Naive B cell (primary cell): Measurements from ENCODE around the gene DPYD. TPM values are rescaled to one million over a fixed set of nuclear protein-coding genes. Genes with fewer than 3 reads are reported as not detected.

Experiments
- ATAC-seq, 2 donors: fragments of 150-1000 bp; cut with Tn5 transposase; 2 replicates each; pipeline ENCODE4 v1.10.0; 2021; ENCODE audit warnings: low read depth in 2 of 2, mild to moderate bottlenecking in 2 of 2, moderate library complexity in 2 of 2
- DNase-seq: peaks from one replicate; pipeline ENCODE4 v3.0.0; 2022
- H3K27ac Mint-ChIP-seq, 6 donors: one replicate each; pipeline ENCODE4 v1.8.0; 2020 to 2022; ENCODE audit warnings: mild to moderate bottlenecking in 6 of 6, mixed read lengths in 6 of 6, moderate library complexity in 5 of 6, inconsistent platforms in 2 of 6
- H3K27me3 Mint-ChIP-seq, 3 donors: one replicate each; pipeline ENCODE4 v1.8.0; 2021 to 2022; ENCODE audit warnings: mixed read lengths in 3 of 3, mild to moderate bottlenecking in 1 of 3
- H3K36me3 Mint-ChIP-seq, 2 donors: one replicate each; pipeline ENCODE4 v1.8.0; 2020 to 2022; ENCODE audit warnings: mixed read lengths in 2 of 2, inconsistent platforms in 1 of 2, mild to moderate bottlenecking in 1 of 2
- H3K4me1 Mint-ChIP-seq, 3 donors: one replicate each; pipeline ENCODE4 v1.8.0; 2020 to 2022; ENCODE audit warnings: mixed read lengths in 3 of 3, inconsistent platforms in 1 of 3, mild to moderate bottlenecking in 1 of 3, moderate library complexity in 1 of 3
- H3K4me3 Mint-ChIP-seq, 8 donors: one replicate each; pipeline ENCODE4 v1.8.0; 2020 to 2022; ENCODE audit warnings: mild to moderate bottlenecking in 8 of 8, mixed read lengths in 8 of 8, moderate library complexity in 8 of 8, inconsistent platforms in 2 of 8
- H3K9me3 Mint-ChIP-seq, 7 donors: one replicate each; pipeline ENCODE4 v1.8.0; 2020 to 2022; ENCODE audit warnings: mixed read lengths in 7 of 7, mild to moderate bottlenecking in 5 of 7, inconsistent platforms in 2 of 7, moderate library complexity in 1 of 7
- polyA plus RNA-seq, 6 donors: library from polyadenylated mRNA; unstranded; fragments of 300-500 nt; fragmentation: Illumina TruSeq; gene quantifications; one replicate each; pipeline ENCODE4 v1.2.3, GENCODE V29; 2021; ENCODE audit warnings: low read depth in 6 of 6

The DPYD gene
- polyA plus RNA-seq, 6 donors from 2014 or later: 13.9 to 24.6 (median 19.1) TPM

DNA sequence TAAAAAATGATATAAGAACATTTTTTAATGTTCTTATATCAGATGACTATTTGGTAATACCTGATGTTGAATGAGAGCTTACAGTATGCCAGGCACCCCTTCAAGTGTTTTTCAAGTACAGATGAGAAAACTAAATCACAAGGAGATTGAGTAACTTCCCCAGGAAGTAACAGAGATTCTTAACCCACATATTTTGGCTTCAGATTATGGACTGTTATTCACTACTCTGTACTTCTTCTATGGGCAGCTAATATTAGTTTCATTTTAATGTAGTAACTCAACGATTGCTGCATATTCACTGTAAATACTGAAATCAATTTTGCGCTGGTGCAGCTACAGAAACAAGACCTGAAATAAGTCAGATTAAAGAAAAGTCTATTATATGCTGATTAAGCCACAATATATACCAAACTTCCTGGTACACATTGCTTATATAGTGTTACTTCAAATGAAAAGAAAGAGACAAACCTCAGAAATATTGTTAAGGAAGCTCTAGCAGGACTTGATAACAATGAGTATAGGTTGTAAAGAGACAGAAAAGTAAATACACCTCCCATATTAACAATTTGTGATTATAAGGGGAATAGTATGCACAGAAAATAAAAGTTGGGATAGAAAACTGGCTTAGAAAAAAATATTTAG lies 19.7 kb downstream of the DPYD start:
- ATAC-seq (no peak), DNase-seq (no peak)
- peaks cover 4 to 16% of the 10 kb centered on the region in 2 donors for H3K36me3 Mint-ChIP-seq
- H3K4me3 Mint-ChIP-seq: no peak overlapping the region
- peaks cover 5 to 24% (median 11%) of the 10 kb centered on the region in 3 donors for H3K4me1 Mint-ChIP-seq
- H3K27ac Mint-ChIP-seq: peak overlapping the region in 1 of 6 donors; percentile 8
- peaks cover 0 to 16% (median 7%) of the 10 kb centered on the region in 7 donors for H3K9me3 Mint-ChIP-seq
- H3K27me3 Mint-ChIP-seq: no peaks in the 10 kb centered on the region

GRCh38 chr1:97898948-97899347 lies 21.9 kb downstream of the DPYD start:
- no peak overlapping the region for H3K4me3 Mint-ChIP-seq
- ATAC-seq (no peak), DNase-seq (no peak)
- H3K27me3 Mint-ChIP-seq: no peaks in the 10 kb centered on the region
- H3K27ac Mint-ChIP-seq: no peak overlapping the region
- peaks cover 9 to 41% (median 19%) of the 10 kb centered on the region in 3 donors for H3K4me1 Mint-ChIP-seq
- H3K36me3 Mint-ChIP-seq: peaks cover 4 to 16% of the 10 kb centered on the region in 2 donors
- peaks cover 0 to 16% (median 7%) of the 10 kb centered on the region in 7 donors for H3K9me3 Mint-ChIP-seq

DNA sequence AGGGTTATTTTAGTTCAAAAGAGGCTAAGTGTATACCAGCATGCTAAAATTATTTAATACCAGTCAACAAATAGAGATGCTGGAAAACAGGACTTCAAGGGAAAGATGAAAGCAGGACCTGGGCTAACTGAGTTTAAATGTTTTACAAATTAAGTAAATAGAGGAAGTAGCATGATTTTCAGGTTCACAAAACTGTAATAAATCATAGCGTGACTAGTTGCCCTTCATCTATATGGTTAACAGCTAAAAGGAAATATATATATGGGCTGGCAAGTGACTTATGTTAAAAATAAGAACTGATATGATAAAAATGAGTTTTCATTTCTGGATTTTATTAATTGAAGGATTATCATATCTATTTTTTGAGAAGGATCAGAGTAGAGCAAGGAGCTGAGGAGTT lies 25.6 kb downstream of the DPYD start:
- Mint-ChIP-seq H3K4me1 (peaks cover 8 to 34% (median 12%) of the 10 kb centered on the region in 3 donors), H3K36me3 (peaks cover 4 to 16% of the 10 kb centered on the region in 2 donors), H3K27ac (no peak overlapping the region), H3K27me3 (no peaks in the 10 kb centered on the region), H3K9me3 (peaks cover 0 to 23% (median 8%) of the 10 kb centered on the region in 7 donors), H3K4me3 (no peak overlapping the region)
- DNase-seq (no peak), ATAC-seq (peak; percentile 20 to 52)

GRCh38 chr1:97893844-97894243 lies 27.0 kb downstream of the DPYD start:
- Mint-ChIP-seq H3K9me3 (peaks cover 0 to 25% (median 15%) of the 10 kb centered on the region in 7 donors), H3K36me3 (peaks cover 7 to 11% of the 10 kb centered on the region in 2 donors), H3K27me3 (no peaks in the 10 kb centered on the region), H3K4me3 (no peak overlapping the region), H3K4me1 (peaks cover 8 to 34% (median 12%) of the 10 kb centered on the region in 3 donors), H3K27ac (no peak overlapping the region)
- ATAC-seq (no peak), DNase-seq (no peak)

DNA sequence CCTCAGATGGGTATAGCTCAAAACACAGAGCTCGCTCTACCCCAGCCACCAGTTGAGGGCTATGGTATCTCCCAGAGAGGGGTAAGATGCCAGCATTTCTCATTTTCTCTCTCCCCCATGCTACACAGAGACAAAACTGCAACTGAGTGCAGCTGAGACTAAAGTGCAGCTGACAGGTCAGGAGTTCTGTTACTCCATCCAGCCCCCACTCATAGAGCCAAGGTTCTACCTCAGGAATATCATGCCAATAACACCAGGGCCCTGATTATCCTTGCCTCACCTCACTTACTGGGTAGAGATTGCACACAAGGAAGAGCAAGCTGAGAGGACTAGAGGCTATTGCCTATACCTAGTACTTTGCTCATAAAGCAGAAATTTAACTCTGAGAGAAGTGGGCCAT lies 34.6 kb downstream of the DPYD start:
- no peak for DNase-seq
- H3K27ac Mint-ChIP-seq: peak overlapping the region in 2 of 6 donors; percentile 23 to 36
- H3K9me3 Mint-ChIP-seq: peaks cover 5 to 28% (median 19%) of the 10 kb centered on the region in 7 donors
- no peaks in the 10 kb centered on the region for H3K27me3 Mint-ChIP-seq
- no peak for ATAC-seq
- peaks cover 11 to 24% of the 10 kb centered on the region in 2 donors for H3K36me3 Mint-ChIP-seq
- no peak overlapping the region for H3K4me3 Mint-ChIP-seq
- H3K4me1 Mint-ChIP-seq: peaks cover 6 to 14% (median 8%) of the 10 kb centered on the region in 3 donors

DNA sequence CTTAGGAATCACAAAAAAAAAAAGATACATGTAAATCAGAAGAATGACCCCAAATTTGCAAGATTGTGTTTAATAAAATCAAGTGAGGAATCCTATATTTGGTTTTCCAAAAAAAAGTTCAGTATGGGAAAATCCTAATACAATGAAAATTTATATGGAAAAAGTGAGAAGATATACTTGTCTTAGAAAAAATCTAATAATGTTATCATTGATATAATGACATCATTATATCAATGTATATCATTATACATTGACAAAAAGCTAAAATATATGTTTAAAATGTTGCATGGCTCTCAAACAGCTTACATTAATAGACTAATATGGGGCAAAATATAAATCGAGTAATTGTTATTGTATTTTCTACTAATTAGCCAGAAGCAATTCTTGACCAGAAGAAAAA lies 37.0 kb downstream of the DPYD start:
- H3K4me1 Mint-ChIP-seq: peaks cover 6 to 14% (median 8%) of the 10 kb centered on the region in 3 donors
- H3K36me3 Mint-ChIP-seq: peaks cover 11 to 16% of the 10 kb centered on the region in 2 donors
- DNase-seq (no peak), ATAC-seq (no peak)
- no peak overlapping the region for H3K27ac Mint-ChIP-seq
- peaks cover 4 to 14% (median 8%) of the 10 kb centered on the region in 7 donors for H3K9me3 Mint-ChIP-seq
- H3K27me3 Mint-ChIP-seq: no peaks in the 10 kb centered on the region
- no peak overlapping the region for H3K4me3 Mint-ChIP-seq

DNA sequence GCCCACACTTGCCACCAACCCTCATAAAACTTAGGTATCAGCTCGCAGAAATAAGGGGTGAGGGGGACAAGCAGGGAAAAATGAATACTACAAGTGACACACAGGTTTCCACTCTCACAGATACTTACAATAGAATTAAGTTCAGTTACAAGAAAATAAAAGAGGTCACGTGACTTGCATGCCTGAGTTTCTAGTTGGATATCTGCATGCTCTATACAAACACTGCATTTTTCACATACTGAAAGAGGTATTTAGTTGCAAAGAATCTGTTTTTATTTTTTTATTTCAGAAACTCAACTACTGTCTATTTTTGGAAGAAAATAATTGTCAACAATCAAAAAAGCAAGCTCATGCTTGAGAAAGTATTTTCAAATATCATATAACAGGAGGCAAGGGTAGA lies 43.5 kb downstream of the DPYD start:
- no peak for ATAC-seq
- peaks cover 7 to 18% of the 10 kb centered on the region in 2 donors for H3K36me3 Mint-ChIP-seq

GRCh38 chr1:97875996-97876395 lies 44.8 kb downstream of the DPYD start:
- no peak overlapping the region for H3K4me3 Mint-ChIP-seq
- peaks cover 7 to 27% of the 10 kb centered on the region in 2 donors for H3K36me3 Mint-ChIP-seq

More for the DNA sequence above, 43.5 kb downstream of the DPYD start:
- Mint-ChIP-seq H3K27ac (no peak overlapping the region), H3K9me3 (peaks cover 0 to 1% (median 0%) of the 10 kb centered on the region in 7 donors), H3K4me3 (no peak overlapping the region), H3K27me3 (no peaks in the 10 kb centered on the region), H3K4me1 (no peaks in the 10 kb centered on the region)
- no peak for DNase-seq

DNA sequence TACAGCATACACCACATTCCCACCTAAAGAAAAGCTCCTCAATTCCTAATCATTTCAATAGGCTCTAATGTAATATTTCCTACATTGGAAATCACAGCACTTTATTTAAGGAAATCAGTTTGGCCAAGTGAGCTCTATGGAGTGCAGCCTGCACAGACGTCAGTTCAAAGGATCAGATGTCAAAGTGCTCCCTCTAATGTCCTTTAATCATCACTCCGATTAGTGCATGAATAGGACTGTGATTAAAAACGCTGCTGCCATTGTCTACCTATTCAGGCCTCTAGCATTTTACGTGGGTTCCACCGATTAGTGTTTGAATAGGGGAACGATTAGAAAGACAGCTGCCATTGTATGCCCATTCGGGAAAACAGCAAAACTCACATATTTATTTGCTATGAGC lies 50.2 kb downstream of the DPYD start:
- peaks cover 0 to 6% (median 0%) of the 10 kb centered on the region in 7 donors for H3K9me3 Mint-ChIP-seq
- H3K36me3 Mint-ChIP-seq: peaks cover 0 to 27% of the 10 kb centered on the region in 2 donors
- DNase-seq: no peak
- no peak overlapping the region for H3K27ac Mint-ChIP-seq
- H3K27me3 Mint-ChIP-seq: no peaks in the 10 kb centered on the region
- no peak for ATAC-seq
- no peak overlapping the region for H3K4me3 Mint-ChIP-seq
- peaks cover 0 to 6% (median 0%) of the 10 kb centered on the region in 3 donors for H3K4me1 Mint-ChIP-seq

More at GRCh38 chr1:97875996-97876395, 44.8 kb downstream of the DPYD start:
- peaks cover 0 to 6% (median 0%) of the 10 kb centered on the region in 3 donors for H3K4me1 Mint-ChIP-seq
- H3K27me3 Mint-ChIP-seq: no peaks in the 10 kb centered on the region
- no peak for DNase-seq
- peaks cover 0 to 1% (median 0%) of the 10 kb centered on the region in 7 donors for H3K9me3 Mint-ChIP-seq
- no peak for ATAC-seq
- no peak overlapping the region for H3K27ac Mint-ChIP-seq

DNA sequence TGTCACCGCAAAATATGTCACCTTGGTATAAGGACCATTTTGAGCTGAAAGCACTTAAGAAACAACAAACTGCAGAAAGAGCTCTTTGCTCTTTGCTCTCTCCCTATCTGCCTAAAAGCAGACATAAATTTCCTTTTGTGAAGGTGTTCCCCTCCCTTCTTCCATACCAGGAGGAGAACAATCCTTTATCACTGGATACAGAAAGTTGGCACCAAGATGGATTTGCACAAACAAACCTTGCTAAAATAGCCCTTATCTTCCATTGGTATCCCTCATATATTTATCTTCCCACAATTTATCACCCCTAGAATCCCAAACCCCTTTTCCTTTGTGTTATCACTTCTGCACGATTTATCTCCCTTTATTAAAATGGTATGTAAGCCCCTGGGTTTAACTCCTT lies 51.4 kb downstream of the DPYD start:
- Mint-ChIP-seq H3K27me3 (no peaks in the 10 kb centered on the region), H3K4me1 (peaks cover 6 to 18% (median 11%) of the 10 kb centered on the region in 3 donors), H3K9me3 (peaks cover 0 to 6% (median 0%) of the 10 kb centered on the region in 7 donors), H3K27ac (peak overlapping the region in 1 of 6 donors; percentile 54), H3K4me3 (no peak overlapping the region), H3K36me3 (peaks cover 0 to 27% of the 10 kb centered on the region in 2 donors)
- DNase-seq: no peak
- no peak for ATAC-seq

- Mint-ChIP-seq H3K9me3 (peaks cover 0 to 6% (median 0%) of the 10 kb centered on the region in 7 donors), H3K36me3 (peaks cover 0 to 22% of the 10 kb centered on the region in 2 donors), H3K27ac (no peak overlapping the region), H3K4me3 (no peak overlapping the region), H3K4me1 (peaks cover 11 to 23% (median 16%) of the 10 kb centered on the region in 3 donors), H3K27me3 (no peaks in the 10 kb centered on the region)
- ATAC-seq (no peak), DNase-seq (no peak)
Measured at GRCh38 chr1:97867127-97867526, 53.7 kb downstream of the DPYD start.

- Mint-ChIP-seq H3K9me3 (peaks cover 0 to 6% (median 0%) of the 10 kb centered on the region in 7 donors), H3K27me3 (no peaks in the 10 kb centered on the region), H3K36me3 (peaks cover 0 to 13% of the 10 kb centered on the region in 2 donors), H3K27ac (peak overlapping the region in 3 of 6 donors; percentile 16 to 78 (median 68)), H3K4me1 (peaks cover 11 to 18% (median 16%) of the 10 kb centered on the region in 3 donors), H3K4me3 (no peak overlapping the region)
- no peak for ATAC-seq
- no peak for DNase-seq
Measured at GRCh38 chr1:97864615-97865014, 56.2 kb downstream of the DPYD start.

DNA sequence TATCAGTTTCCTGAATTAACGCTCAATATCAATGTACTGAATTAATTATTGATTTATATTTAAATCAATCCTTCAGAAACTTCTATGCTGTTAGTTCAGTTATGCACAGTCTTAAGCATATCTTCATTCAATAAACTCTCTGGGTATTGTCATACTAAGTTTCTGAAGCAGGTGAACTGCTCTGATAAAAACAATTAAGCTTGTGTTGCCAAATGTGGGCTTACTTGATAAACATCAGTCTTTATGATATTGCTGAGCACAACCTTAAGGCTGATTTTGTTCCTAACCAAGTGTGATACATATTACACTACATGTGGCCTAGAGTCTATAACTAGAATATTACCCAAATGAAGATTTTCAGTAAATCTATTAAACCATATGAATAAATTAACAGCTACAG lies 67.6 kb downstream of the DPYD start:
- DNase-seq (no peak), ATAC-seq (no peak)
- H3K9me3 Mint-ChIP-seq: no peaks in the 10 kb centered on the region
- no peaks in the 10 kb centered on the region for H3K27me3 Mint-ChIP-seq
- H3K36me3 Mint-ChIP-seq: peaks cover 0 to 5% of the 10 kb centered on the region in 2 donors
- H3K4me1 Mint-ChIP-seq: peaks cover 4 to 20% (median 15%) of the 10 kb centered on the region in 3 donors
- H3K4me3 Mint-ChIP-seq: no peak overlapping the region
- H3K27ac Mint-ChIP-seq: no peak overlapping the region
